Renal cortical epithelial cell (primary cell): ENCODE measurements around the gene ALLC. TPM values are rescaled to one million over a fixed set of nuclear protein-coding genes. Genes with fewer than 3 reads are reported as not detected.
A peak's percentile ranks its signal among the peaks of the same experiment; 100 is the strongest.

Experiments
- DNase-seq: peaks from one replicate; pipeline ENCODE4 v3.0.0-alpha.2; 2011; ENCODE audit warnings: low read depth
- total RNA-seq: library from RNA; depleted of rRNA; stranded (reverse); fragments of >200 nt; gene quantifications from 2 replicates; pipeline ENCODE4 v1.2.3, GENCODE V29; 2014

The ALLC gene
- total RNA-seq, 1 donor from 2014 or later = not detected

GRCh38 chr2:3718679-3719078 is 60.7 kb downstream of the ALLC start:
- no peak for DNase-seq

GRCh38 chr2:3725002-3725401 is 67.0 kb downstream of the ALLC start:
- no peak for DNase-seq

GRCh38 chr2:3725458-3726250 is 67.7 kb downstream of the ALLC start:
- no peak for DNase-seq

GRCh38 chr2:3726511-3726910 is 68.5 kb downstream of the ALLC start:
- DNase-seq = no peak

- DNase-seq = no peak
Measured at GRCh38 chr2:3727397-3728045, 69.5 kb downstream of the ALLC start.

GRCh38 chr2:3728104-3729054 is 70.4 kb downstream of the ALLC start:
- DNase-seq = peak; percentile 33

GRCh38 chr2:3729055-3729448 is 71.1 kb downstream of the ALLC start:
- no peak for DNase-seq

GRCh38 chr2:3729786-3730185 is 71.8 kb downstream of the ALLC start:
- DNase-seq = no peak

GRCh38 chr2:3730646-3731045 is 72.6 kb downstream of the ALLC start:
- peak; percentile 2 for DNase-seq

- DNase-seq = no peak
Measured at GRCh38 chr2:3731829-3732228, 73.8 kb downstream of the ALLC start.

- no peak for DNase-seq
Measured at GRCh38 chr2:3736112-3736511, 78.1 kb downstream of the ALLC start.

GRCh38 chr2:3737128-3737527 is 79.1 kb downstream of the ALLC start:
- DNase-seq = no peak

GRCh38 chr2:3738454-3738853 is 80.5 kb downstream of the ALLC start:
- peak; percentile 3 for DNase-seq

- DNase-seq = no peak
Measured at GRCh38 chr2:3739313-3739712, 81.3 kb downstream of the ALLC start.

GRCh38 chr2:3741396-3741795 is 83.4 kb downstream of the ALLC start:
- DNase-seq = no peak

- no peak for DNase-seq
Measured at GRCh38 chr2:3741867-3742602, 84.0 kb downstream of the ALLC start.

GRCh38 chr2:3742743-3743508 is 84.9 kb downstream of the ALLC start:
- DNase-seq = no peak

GRCh38 chr2:3743951-3744555 is 86.1 kb downstream of the ALLC start:
- no peak for DNase-seq

GRCh38 chr2:3745920-3746319 is 87.9 kb downstream of the ALLC start:
- no peak for DNase-seq

- DNase-seq = no peak
Measured at GRCh38 chr2:3747032-3747654, 89.1 kb downstream of the ALLC start.
